Measurements from ENCODE around the gene ASB13. TPM values are rescaled to one million over a fixed set of nuclear protein-coding genes. Genes with fewer than 3 reads are reported as not detected.

ASB13 gene, protein sequence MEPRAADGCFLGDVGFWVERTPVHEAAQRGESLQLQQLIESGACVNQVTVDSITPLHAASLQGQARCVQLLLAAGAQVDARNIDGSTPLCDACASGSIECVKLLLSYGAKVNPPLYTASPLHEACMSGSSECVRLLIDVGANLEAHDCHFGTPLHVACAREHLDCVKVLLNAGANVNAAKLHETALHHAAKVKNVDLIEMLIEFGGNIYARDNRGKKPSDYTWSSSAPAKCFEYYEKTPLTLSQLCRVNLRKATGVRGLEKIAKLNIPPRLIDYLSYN
- total RNA-seq: 15.3 TPM

DNA sequence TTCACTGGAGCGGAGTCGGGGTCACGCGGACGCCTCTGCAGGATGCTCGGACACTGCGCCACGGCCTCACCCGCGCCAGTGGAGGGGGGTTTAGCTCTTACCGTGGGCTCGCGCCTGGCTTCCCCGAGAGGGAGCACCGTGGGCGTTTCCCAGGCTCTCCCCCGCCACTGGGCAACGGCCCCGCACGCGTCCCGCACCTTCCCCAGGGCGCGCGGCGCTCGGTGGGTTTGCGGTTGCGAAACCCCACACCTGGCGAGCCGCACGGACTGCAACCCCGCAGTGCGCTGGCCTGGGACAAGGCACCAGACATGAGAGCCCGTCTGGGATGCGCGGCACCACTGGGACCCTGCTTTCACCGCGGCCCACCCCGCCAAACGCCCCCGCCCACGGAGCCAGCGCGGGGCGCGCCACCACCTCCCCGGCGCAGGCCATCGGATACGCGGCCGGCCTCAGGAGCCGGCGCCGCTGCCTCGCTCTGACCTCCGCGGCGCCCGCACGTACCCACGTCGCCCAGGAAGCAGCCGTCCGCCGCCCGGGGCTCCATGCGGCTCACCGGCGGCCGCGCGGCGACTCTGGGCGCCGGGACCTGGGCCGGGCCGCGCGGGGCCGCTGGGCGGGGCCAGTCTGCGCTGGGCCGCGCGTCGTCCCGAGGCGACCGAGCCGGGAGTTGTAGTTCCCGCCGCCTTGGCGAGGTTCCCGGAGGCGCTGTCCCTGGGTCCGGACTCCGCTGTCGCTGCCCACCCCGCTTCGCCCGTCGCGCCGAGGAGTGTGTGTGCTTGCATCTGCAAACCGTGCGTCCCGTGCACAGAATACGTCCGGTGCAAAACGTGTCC lies at the start of gene ASB13:
ASB13 (minus strand) TSS at position 588 of the 833 bp plus-strand sequence; CDS start at position 544, 44 bp downstream.
- Histone ChIP-seq H3K4me1 (peaks cover 0 to 17% of the 10 kb centered on the region in 2 donors), H3K9me3 (no peaks in the 10 kb centered on the region), H3K27ac (peak within 1 kb of the TSS; percentile 73 to 85), H3K4me3 (peak within 1 kb of the TSS; percentile 78 to 99), H3K36me3 (no peaks in the 10 kb centered on the region), H3K27me3 (no peaks in the 10 kb centered on the region)
- no peak for TF ChIP-seq CTCF (IDR thresholded peaks at IDR 0.05)
- intact Hi-C loops (cut with DNase I): loop anchor here (2.0 kb wide), 1 partner anchor 33 kb away; no protein-coding TSS in a partner anchor
- peak in 1 of 2 donors; percentile 78 for DNase-seq (ENCODE audit: low spot score in 2 of 2)

GRCh38 chr10:5711642-5712041 lies 45.2 kb upstream of the ASB13 start:
- no peaks in the 10 kb centered on the region for H3K4me1 ChIP-seq
- no peaks in the 10 kb centered on the region for H3K36me3 ChIP-seq
- DNase-seq (ENCODE audit: low spot score in 2 of 2): no peak
- H3K4me3 ChIP-seq: no peak overlapping the region
- no peaks in the 10 kb centered on the region for H3K9me3 ChIP-seq
- TF ChIP-seq CTCF (IDR thresholded peaks at IDR 0.05): no peak
- H3K27ac ChIP-seq: no peak overlapping the region
- intact Hi-C loops (cut with DNase I): no loop called here
- no peaks in the 10 kb centered on the region for H3K27me3 ChIP-seq

GRCh38 chr10:5710859-5711258 lies 44.5 kb upstream of the ASB13 start:
- TF ChIP-seq CTCF (IDR thresholded peaks at IDR 0.05): no peak
- intact Hi-C loops (cut with DNase I): no loop called here
- no peaks in the 10 kb centered on the region for H3K36me3 ChIP-seq
- no peaks in the 10 kb centered on the region for H3K9me3 ChIP-seq
- peak overlapping the region in 1 of 2 donors; percentile 20 for H3K4me3 ChIP-seq
- no peaks in the 10 kb centered on the region for H3K4me1 ChIP-seq
- no peak for DNase-seq (ENCODE audit: low spot score in 2 of 2)
- no peaks in the 10 kb centered on the region for H3K27me3 ChIP-seq
- no peak overlapping the region for H3K27ac ChIP-seq

DNA sequence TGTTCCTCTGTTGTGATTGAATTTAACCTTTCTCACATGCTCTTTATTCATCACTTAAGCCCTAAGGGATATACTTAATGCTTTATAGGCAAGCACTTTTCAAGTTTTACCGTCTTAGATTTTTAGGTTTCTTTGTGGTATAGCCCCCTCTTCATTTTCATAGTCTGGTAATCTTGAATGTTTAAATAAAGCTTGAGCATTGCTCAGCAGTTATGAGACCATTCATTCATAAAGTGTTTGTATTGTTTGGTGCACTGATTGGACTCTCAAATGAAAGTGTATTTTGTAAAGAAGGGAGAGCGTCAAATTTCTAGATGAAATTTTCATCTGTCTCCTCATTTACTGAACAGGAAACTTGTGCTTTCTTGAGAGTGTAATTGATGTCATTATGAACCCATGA lies 43.5 kb upstream of the ASB13 start:
- Histone ChIP-seq H3K4me3 (no peak overlapping the region), H3K36me3 (no peaks in the 10 kb centered on the region), H3K4me1 (no peaks in the 10 kb centered on the region), H3K27ac (no peak overlapping the region), H3K27me3 (no peaks in the 10 kb centered on the region), H3K9me3 (no peaks in the 10 kb centered on the region)
- intact Hi-C loops (cut with DNase I): no loop called here
- DNase-seq (ENCODE audit: low spot score in 2 of 2): no peak
- no peak for TF ChIP-seq CTCF (IDR thresholded peaks at IDR 0.05)

DNA sequence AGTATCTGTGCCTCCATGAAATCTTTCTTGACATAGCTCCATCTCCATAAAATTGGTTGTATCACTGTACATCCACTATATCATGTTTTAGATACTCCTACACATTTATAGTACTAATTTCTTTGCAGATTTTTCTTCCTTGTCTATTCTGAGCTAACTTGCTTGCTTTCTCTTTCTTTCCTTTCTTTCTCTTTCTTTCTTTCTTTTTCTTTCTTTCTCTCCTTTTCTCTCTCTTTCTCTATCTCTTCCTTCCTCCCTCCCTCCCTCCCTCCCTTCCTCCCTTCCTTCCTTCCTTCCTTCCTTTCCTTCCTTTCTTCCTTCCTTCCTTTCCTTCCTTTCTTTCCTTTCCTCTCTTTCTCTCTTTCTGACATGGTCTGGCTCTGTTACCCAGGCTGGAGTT lies 42.0 kb upstream of the ASB13 start:
- H3K4me1 ChIP-seq: no peaks in the 10 kb centered on the region
- no peak for DNase-seq (ENCODE audit: low spot score in 2 of 2)
- no peaks in the 10 kb centered on the region for H3K36me3 ChIP-seq
- H3K4me3 ChIP-seq: no peak overlapping the region
- no peak overlapping the region for H3K27ac ChIP-seq
- intact Hi-C loops (cut with DNase I): no loop called here
- no peaks in the 10 kb centered on the region for H3K27me3 ChIP-seq
- no peak for TF ChIP-seq CTCF (IDR thresholded peaks at IDR 0.05)
- H3K9me3 ChIP-seq: no peaks in the 10 kb centered on the region

Data from ascending aorta (tissue), 2 donors.